Natural killer cell treated with Interleukin-12 subunit alpha and Interleukin-12 subunit beta and Interleukin-15 and Interleukin-18, amount 100 ng/mL, for 72 hours (primary cell): ENCODE results near the gene VILL. TPM values are rescaled to one million over a fixed set of nuclear protein-coding genes. Genes with fewer than 3 reads are reported as not detected.
A peak's percentile ranks its signal among the peaks of the same experiment; 100 is the strongest.

ENCODE experiments used
- ATAC-seq, 2 donors: fragments of 150-1000 bp; cut with Tn5 transposase in 1 of 2; sonication (Bioruptor Pico), chemical (Tn5 transposase) in 1 of 2; 2 replicates each; pipeline ENCODE4 v1.10.0; 2021
- DNase-seq: peaks from one replicate; pipeline ENCODE4 v3.0.0; 2022; ENCODE audit warnings: low spot score
- H3K27ac Mint-ChIP-seq, 2 donors: 1 replicate in 1 of 2; 2 replicates in 1 of 2; pipeline ENCODE4 v1.8.0; 2022; ENCODE audit warnings: mixed read lengths in 2 of 2, mild to moderate bottlenecking in 1 of 2, moderate library complexity in 1 of 2
- H3K27me3 Mint-ChIP-seq, 2 donors: 1 replicate in 1 of 2; 2 replicates in 1 of 2; pipeline ENCODE4 v1.8.0; 2022; ENCODE audit warnings: mixed read lengths in 2 of 2
- H3K36me3 Mint-ChIP-seq: one replicate; pipeline ENCODE4 v1.8.0; 2022; ENCODE audit warnings: mixed read lengths
- H3K4me1 Mint-ChIP-seq, 2 donors: 1 replicate in 1 of 2; 2 replicates in 1 of 2; pipeline ENCODE4 v1.8.0; 2022; ENCODE audit warnings: low read depth in 2 of 2, mixed read lengths in 2 of 2, mild to moderate bottlenecking in 1 of 2
- H3K4me3 Mint-ChIP-seq: one replicate; pipeline ENCODE4 v1.8.0; 2022; ENCODE audit warnings: mixed read lengths
- H3K9me3 Mint-ChIP-seq: 2 replicates; pipeline ENCODE4 v1.8.0; 2022; ENCODE audit warnings: mixed read lengths
- total RNA-seq, 2 donors: library from RNA; stranded (reverse); gene quantifications; one replicate each; pipeline ENCODE4 v1.2.3, GENCODE V29; 2022

The VILL gene
- total RNA-seq, 2 donors from 2014 or later, result 8.2 to 16.9 TPM

GRCh38 chr3:37954881-37955280 is 35.7 kb upstream of the VILL start:
- H3K27ac Mint-ChIP-seq, result no peak overlapping the region
- ATAC-seq, result peak in 1 of 2 donors; percentile 6
- H3K9me3 Mint-ChIP-seq, result no peaks in the 10 kb centered on the region
- DNase-seq, result no peak
- H3K36me3 Mint-ChIP-seq, result no peaks in the 10 kb centered on the region
- H3K27me3 Mint-ChIP-seq, result no peaks in the 10 kb centered on the region
- peaks cover 3 to 7% of the 10 kb centered on the region in 2 donors for H3K4me1 Mint-ChIP-seq
- no peak overlapping the region for H3K4me3 Mint-ChIP-seq

GRCh38 chr3:37955918-37956707 is 34.5 kb upstream of the VILL start:
- Mint-ChIP-seq H3K4me1 (peaks cover 3 to 7% of the 10 kb centered on the region in 2 donors), H3K27me3 (no peaks in the 10 kb centered on the region), H3K4me3 (no peak overlapping the region), H3K36me3 (no peaks in the 10 kb centered on the region), H3K27ac (peak overlapping the region; percentile 49 to 62), H3K9me3 (no peaks in the 10 kb centered on the region)
- DNase-seq, result no peak
- no peak for ATAC-seq

GRCh38 chr3:37956723-37957538 is 33.7 kb upstream of the VILL start:
- Mint-ChIP-seq H3K9me3 (no peaks in the 10 kb centered on the region), H3K27me3 (no peaks in the 10 kb centered on the region), H3K27ac (peak overlapping the region; percentile 49 to 62), H3K4me1 (peaks cover 3 to 7% of the 10 kb centered on the region in 2 donors), H3K36me3 (no peaks in the 10 kb centered on the region), H3K4me3 (no peak overlapping the region)
- ATAC-seq (peak in 1 of 2 donors; percentile 32), DNase-seq (no peak)

GRCh38 chr3:37957539-37957936 is 33.0 kb upstream of the VILL start:
- Mint-ChIP-seq H3K27me3 (no peaks in the 10 kb centered on the region), H3K4me1 (peaks cover 3 to 7% of the 10 kb centered on the region in 2 donors), H3K9me3 (no peaks in the 10 kb centered on the region), H3K36me3 (no peaks in the 10 kb centered on the region), H3K4me3 (no peak overlapping the region), H3K27ac (peak overlapping the region; percentile 41 to 44)
- peak in 1 of 2 donors; percentile 40 for ATAC-seq
- no peak for DNase-seq

DNA sequence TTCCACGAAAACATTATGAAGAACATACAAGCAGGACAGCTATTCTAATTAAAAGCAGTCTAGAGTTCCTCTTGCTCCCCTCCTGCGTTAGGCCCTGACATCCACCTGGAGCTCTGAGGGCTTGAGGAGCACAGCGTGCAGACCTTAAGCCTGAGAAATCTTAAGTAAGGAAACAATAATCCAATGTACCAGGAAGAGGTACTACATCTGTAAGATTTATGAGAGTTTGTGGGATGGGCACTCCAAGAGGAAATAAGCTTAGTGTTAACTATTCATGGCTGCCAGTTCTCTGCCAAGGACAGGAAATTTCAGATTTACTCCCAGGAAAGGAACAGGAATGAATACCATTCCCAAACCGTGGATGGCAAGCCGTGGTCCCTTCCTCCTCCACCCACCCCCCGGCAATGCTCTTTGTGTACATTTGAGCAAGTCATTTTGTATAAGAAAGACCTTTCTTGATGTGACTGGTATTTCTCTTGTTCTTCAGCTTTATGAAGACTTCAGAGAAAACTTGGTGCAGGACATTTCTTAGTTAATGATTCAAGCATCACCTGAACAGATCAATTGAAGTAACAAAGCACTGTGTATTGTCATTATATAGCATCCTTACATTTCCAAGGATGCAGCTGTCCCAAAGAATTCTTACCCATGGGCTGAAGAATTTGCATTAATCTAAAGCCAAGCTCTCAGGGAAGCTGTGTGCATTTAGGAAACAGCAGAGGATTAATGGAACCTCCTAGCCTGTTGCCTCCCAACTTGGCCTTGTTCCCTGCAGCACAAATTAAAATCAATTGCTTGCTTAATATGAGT is 28.8 kb upstream of the VILL start:
- no peak for ATAC-seq
- DNase-seq, result no peak
- Mint-ChIP-seq H3K27me3 (peaks cover 8 to 9% of the 10 kb centered on the region in 2 donors), H3K4me1 (peaks cover 0 to 7% of the 10 kb centered on the region in 2 donors), H3K9me3 (no peaks in the 10 kb centered on the region), H3K36me3 (no peaks in the 10 kb centered on the region), H3K27ac (no peak overlapping the region), H3K4me3 (no peak overlapping the region)

DNA sequence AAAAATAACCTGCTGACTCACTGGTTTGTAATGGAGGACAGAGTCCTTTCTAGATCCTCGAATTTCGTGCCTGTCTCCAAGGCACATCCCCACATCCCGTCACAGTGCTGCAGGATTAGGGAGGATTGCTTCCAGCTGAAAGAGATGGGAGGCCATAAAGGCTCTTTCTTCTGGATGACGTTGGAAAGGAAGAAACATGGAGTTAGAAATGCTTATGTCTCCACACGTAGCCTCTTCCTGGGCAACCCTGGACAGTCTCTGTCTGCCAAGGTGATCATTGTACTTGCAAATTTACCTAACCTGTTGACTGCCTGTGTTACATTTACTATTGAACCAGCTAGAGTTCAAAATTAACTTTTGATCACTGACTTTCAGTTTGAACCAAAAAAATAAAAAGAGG is 27.6 kb upstream of the VILL start:
- ATAC-seq (no peak), DNase-seq (no peak)
- Mint-ChIP-seq H3K27ac (no peak overlapping the region), H3K9me3 (no peaks in the 10 kb centered on the region), H3K36me3 (no peaks in the 10 kb centered on the region), H3K4me3 (no peak overlapping the region), H3K27me3 (peaks cover 9 to 11% of the 10 kb centered on the region in 2 donors), H3K4me1 (no peaks in the 10 kb centered on the region)

GRCh38 chr3:37963635-37964034 is 27.0 kb upstream of the VILL start:
- H3K4me3 Mint-ChIP-seq, result no peak overlapping the region
- H3K4me1 Mint-ChIP-seq, result no peaks in the 10 kb centered on the region
- H3K27ac Mint-ChIP-seq, result no peak overlapping the region
- no peak for ATAC-seq
- no peaks in the 10 kb centered on the region for H3K36me3 Mint-ChIP-seq
- no peaks in the 10 kb centered on the region for H3K9me3 Mint-ChIP-seq
- DNase-seq, result no peak
- H3K27me3 Mint-ChIP-seq, result peaks cover 9 to 11% of the 10 kb centered on the region in 2 donors

DNA sequence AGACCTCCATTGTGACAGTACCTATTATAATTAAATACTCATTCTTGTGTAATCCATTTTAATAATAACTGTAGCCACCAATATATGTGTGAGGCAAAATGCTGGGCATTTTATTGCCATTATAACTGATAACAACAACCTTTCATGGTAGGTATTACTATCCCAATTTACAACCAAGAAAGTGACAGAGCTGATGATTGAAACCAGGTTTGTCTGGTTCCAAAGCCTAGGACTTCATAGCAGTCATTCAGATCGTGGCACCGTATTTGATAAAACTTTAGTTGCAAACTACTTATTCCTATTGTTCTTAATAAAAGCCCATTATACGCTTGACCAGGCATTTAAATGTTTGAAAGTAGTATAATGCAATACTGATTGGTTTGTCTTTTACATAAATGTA is 26.4 kb upstream of the VILL start:
- H3K36me3 Mint-ChIP-seq, result no peaks in the 10 kb centered on the region
- peaks cover 9 to 11% of the 10 kb centered on the region in 2 donors for H3K27me3 Mint-ChIP-seq
- DNase-seq (no peak), ATAC-seq (no peak)
- no peak overlapping the region for H3K27ac Mint-ChIP-seq
- H3K9me3 Mint-ChIP-seq, result no peaks in the 10 kb centered on the region
- no peak overlapping the region for H3K4me3 Mint-ChIP-seq
- H3K4me1 Mint-ChIP-seq, result no peaks in the 10 kb centered on the region

DNA sequence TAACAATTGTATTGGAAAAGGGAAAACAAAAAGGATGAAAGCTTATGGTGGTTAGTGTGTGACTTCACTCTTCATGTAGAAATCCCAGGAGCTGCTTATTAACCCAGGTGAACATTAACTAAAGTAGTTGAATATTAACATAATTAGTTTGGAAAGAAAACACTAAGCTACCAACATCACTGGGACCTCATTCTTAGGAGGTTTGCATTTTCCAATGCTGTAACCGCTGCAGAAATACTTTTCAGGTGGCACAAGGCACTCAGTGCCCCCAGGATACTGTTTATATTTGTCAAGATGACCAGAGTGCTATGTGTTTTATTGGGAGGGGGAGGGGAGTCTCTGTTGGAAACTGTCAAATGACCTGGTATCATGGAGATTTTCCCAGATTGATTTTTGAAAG is 25.9 kb upstream of the VILL start:
- Mint-ChIP-seq H3K4me3 (no peak overlapping the region), H3K27me3 (peaks cover 9 to 11% of the 10 kb centered on the region in 2 donors), H3K27ac (no peak overlapping the region), H3K9me3 (no peaks in the 10 kb centered on the region), H3K4me1 (no peaks in the 10 kb centered on the region), H3K36me3 (no peaks in the 10 kb centered on the region)
- DNase-seq, result no peak
- no peak for ATAC-seq

DNA sequence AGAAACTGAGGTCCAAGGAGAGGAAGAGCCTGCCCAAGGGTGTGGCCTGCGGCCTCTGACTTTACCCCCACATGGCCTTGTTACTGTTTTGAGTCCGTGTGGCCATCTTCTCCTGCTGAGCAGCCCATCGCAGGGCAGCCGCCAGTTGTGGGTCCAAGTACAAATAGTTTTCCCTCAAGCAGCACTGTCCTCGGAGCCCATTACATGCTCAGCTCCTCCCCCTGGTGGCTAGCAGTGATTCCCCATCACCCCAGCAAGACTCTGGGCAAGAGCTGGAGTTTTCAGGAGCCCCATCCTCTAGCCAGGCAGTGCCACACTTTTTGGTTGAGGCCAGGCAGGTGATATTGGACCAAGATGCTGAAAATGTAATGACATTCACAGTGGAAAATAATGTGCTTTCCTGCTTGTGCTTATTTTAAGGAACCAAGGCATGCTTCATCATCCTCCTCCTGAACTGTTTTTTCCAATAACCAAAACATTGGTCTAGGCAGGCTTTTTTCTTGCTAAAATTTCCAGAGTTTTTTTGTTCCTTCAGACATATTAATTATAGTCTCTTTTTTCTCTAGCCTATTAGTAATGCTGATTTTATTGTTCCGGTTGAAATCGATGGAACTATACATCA is 23.2 kb upstream of the VILL start:
- H3K36me3 Mint-ChIP-seq, result no peaks in the 10 kb centered on the region

GRCh38 chr3:37968199-37968598 is 22.4 kb upstream of the VILL start:
- DNase-seq (no peak), ATAC-seq (no peak)
- Mint-ChIP-seq H3K4me1 (no peaks in the 10 kb centered on the region), H3K9me3 (no peaks in the 10 kb centered on the region), H3K27ac (no peak overlapping the region), H3K27me3 (peaks cover 9 to 11% of the 10 kb centered on the region in 2 donors), H3K4me3 (no peak overlapping the region), H3K36me3 (no peaks in the 10 kb centered on the region)

More for the DNA sequence above, 23.2 kb upstream of the VILL start:
- H3K9me3 Mint-ChIP-seq, result no peaks in the 10 kb centered on the region
- peaks cover 9 to 11% of the 10 kb centered on the region in 2 donors for H3K27me3 Mint-ChIP-seq
- H3K27ac Mint-ChIP-seq, result no peak overlapping the region
- H3K4me1 Mint-ChIP-seq, result no peaks in the 10 kb centered on the region
- H3K4me3 Mint-ChIP-seq, result no peak overlapping the region
- DNase-seq (no peak), ATAC-seq (peak; percentile 66 to 73)

DNA sequence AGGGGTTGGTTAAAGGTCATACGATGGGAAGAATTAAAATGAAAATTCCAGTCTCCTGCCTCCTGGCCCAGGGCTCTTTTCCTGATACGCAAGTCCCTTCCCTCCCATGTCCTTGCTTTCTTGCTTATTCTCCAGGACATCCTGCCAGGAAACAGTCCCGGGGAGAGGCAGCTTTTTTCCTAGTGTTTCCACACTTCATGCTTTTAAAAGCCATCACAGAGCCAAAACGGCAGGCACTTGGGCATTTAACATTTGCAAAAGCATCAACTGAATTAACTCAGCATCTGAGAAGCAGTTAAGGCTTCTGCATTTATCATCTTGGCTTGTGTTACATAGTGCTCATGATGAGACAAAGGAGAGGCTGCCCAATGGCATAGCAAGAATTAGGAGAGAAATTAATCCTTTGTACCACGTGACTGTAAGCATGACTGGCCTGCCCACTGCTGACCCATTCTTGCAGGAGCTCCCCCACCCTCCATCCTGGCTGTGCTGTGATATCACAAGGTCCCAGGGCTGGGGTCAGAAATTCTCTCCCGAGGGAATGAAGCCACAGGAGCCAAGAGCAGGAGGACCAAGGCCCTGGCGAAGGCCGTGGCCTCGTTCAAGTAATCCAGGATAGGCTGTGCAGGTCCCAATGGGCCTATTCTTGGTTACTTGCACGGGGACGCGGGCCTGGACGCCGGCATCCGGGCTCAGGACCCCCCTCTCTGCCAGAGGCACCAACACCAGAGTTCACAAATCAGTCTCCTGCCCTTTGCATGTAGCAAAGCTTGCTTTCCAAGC is 21.6 kb upstream of the VILL start:
- no peaks in the 10 kb centered on the region for H3K4me1 Mint-ChIP-seq
- peaks cover 9 to 11% of the 10 kb centered on the region in 2 donors for H3K27me3 Mint-ChIP-seq
- ATAC-seq, result no peak
- no peaks in the 10 kb centered on the region for H3K36me3 Mint-ChIP-seq
- no peak overlapping the region for H3K4me3 Mint-ChIP-seq
- H3K27ac Mint-ChIP-seq, result no peak overlapping the region
- DNase-seq, result no peak
- H3K9me3 Mint-ChIP-seq, result no peaks in the 10 kb centered on the region
